ENCODE results near the gene ACKR1.
A peak's percentile ranks its signal among the peaks of the same experiment; 100 is the strongest.

ACKR1 gene, protein sequence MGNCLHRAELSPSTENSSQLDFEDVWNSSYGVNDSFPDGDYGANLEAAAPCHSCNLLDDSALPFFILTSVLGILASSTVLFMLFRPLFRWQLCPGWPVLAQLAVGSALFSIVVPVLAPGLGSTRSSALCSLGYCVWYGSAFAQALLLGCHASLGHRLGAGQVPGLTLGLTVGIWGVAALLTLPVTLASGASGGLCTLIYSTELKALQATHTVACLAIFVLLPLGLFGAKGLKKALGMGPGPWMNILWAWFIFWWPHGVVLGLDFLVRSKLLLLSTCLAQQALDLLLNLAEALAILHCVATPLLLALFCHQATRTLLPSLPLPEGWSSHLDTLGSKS

GRCh38 chr1:159204161-159205141 lies at the start of gene ACKR1:
TSS of gene ACKR1 (plus strand) at chr1:159204875. CDS start at chr1:159204960, 85 bp downstream.
- no peak within 1 kb of the TSS for H3K4me3 ChIP-seq (ENCODE audit: insufficient read length, low read depth)
- TF ChIP-seq SUZ12 (IDR thresholded peaks at IDR 0.05; ENCODE audit: extremely low read depth, insufficient read depth, insufficient read length) (no peak), ZNF274 (IDR thresholded peaks at IDR 0.05; ENCODE audit: low read depth, low read length) (no peak), YY1 (IDR thresholded peaks at IDR 0.05; ENCODE audit: insufficient read depth, insufficient read length) (no peak)
- no peak within 1 kb of the TSS for H3K9ac ChIP-seq (ENCODE audit: insufficient read length, low read depth)
- DNase-seq (ENCODE audit: low read depth, low spot score) = no peak
- peaks cover 5% of the 10 kb centered on the region for H3K36me3 ChIP-seq (ENCODE audit: insufficient read depth, insufficient read length, low read length)
- H3K4me1 ChIP-seq (ENCODE audit: insufficient read depth, insufficient read length) = peaks cover 2% of the 10 kb centered on the region
- no peaks in the 10 kb centered on the region for H3K9me3 ChIP-seq (ENCODE audit: insufficient read depth, low read length)
- no peaks in the 10 kb centered on the region for H3K27me3 ChIP-seq (ENCODE audit: insufficient read depth, insufficient read length)

DNA sequence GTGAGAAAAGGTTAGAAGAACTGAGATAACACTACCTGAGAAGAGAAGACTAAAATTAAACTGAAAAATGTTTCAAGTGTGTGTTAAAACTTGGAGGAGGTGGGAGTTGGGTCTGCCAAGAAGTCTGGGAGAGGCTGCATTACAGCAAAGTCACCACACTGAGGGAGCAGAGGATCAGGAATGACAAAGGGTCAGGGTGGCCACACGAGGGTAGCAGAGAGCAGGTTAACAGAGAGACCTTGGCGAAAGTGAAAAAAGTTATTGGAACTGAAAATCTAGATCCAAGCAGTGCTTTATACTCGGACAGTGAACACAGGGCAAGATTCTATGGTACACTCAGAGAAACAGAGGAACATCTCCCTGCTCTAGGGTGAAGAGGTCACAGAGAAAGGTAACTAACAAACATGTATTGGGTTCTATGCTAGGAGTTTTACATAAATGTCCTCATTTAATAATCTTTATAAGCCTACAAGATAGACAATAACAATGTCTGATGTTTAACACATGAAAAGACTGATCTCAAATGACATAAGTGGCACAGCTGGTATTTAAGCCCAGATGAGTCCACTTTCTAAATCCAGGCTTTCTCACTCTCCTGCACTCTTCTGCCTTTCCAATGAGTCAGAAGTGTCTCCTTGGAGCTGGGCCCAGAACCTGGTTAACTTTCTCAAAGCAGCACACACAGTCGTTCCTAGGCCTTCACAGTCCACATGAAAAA lies 43.5 kb upstream of the ACKR1 start:
- H3K9ac ChIP-seq (ENCODE audit: insufficient read length, low read depth) = no peak overlapping the region
- H3K27me3 ChIP-seq (ENCODE audit: insufficient read depth, insufficient read length) = no peaks in the 10 kb centered on the region
- no peak overlapping the region for H3K4me3 ChIP-seq (ENCODE audit: insufficient read length, low read depth)
- H3K4me1 ChIP-seq (ENCODE audit: insufficient read depth, insufficient read length) = no peaks in the 10 kb centered on the region
- TF ChIP-seq SUZ12 (IDR thresholded peaks at IDR 0.05; ENCODE audit: extremely low read depth, insufficient read depth, insufficient read length) (no peak), YY1 (IDR thresholded peaks at IDR 0.05; ENCODE audit: insufficient read depth, insufficient read length) (no peak), ZNF274 (IDR thresholded peaks at IDR 0.05; ENCODE audit: low read depth, low read length) (no peak)
- DNase-seq (ENCODE audit: low read depth, low spot score) = peak; percentile 80
- H3K9me3 ChIP-seq (ENCODE audit: insufficient read depth, low read length) = no peaks in the 10 kb centered on the region
- no peaks in the 10 kb centered on the region for H3K36me3 ChIP-seq (ENCODE audit: insufficient read depth, insufficient read length, low read length)

DNA sequence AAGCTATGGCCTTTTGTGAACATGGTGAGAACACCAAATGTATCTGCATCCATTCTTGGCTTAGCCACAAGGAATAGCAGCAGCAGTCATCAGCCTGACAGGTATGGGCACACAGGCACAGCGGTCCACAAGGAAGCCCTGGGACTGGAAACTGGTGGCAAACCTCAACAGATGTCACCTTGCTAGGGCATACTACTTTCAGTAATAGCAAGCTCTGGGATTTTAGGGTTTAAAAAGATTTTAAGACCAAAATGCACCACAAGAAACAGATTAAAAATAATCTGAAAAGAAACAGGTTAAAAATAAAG lies 43.0 kb upstream of the ACKR1 start:
- no peaks in the 10 kb centered on the region for H3K4me1 ChIP-seq (ENCODE audit: insufficient read depth, insufficient read length)
- no peak for DNase-seq (ENCODE audit: low read depth, low spot score)
- no peaks in the 10 kb centered on the region for H3K36me3 ChIP-seq (ENCODE audit: insufficient read depth, insufficient read length, low read length)
- TF ChIP-seq SUZ12 (IDR thresholded peaks at IDR 0.05; ENCODE audit: extremely low read depth, insufficient read depth, insufficient read length) (no peak), YY1 (IDR thresholded peaks at IDR 0.05; ENCODE audit: insufficient read depth, insufficient read length) (no peak), ZNF274 (IDR thresholded peaks at IDR 0.05; ENCODE audit: low read depth, low read length) (no peak)
- no peak overlapping the region for H3K9ac ChIP-seq (ENCODE audit: insufficient read length, low read depth)
- no peaks in the 10 kb centered on the region for H3K9me3 ChIP-seq (ENCODE audit: insufficient read depth, low read length)
- H3K27me3 ChIP-seq (ENCODE audit: insufficient read depth, insufficient read length) = no peaks in the 10 kb centered on the region
- no peak overlapping the region for H3K4me3 ChIP-seq (ENCODE audit: insufficient read length, low read depth)

GRCh38 chr1:159162516-159163265 lies 42.0 kb upstream of the ACKR1 start:
- Histone ChIP-seq H3K4me1 (ENCODE audit: insufficient read depth, insufficient read length) (no peaks in the 10 kb centered on the region), H3K36me3 (ENCODE audit: insufficient read depth, insufficient read length, low read length) (no peaks in the 10 kb centered on the region), H3K4me3 (ENCODE audit: insufficient read length, low read depth) (no peak overlapping the region), H3K27me3 (ENCODE audit: insufficient read depth, insufficient read length) (no peaks in the 10 kb centered on the region), H3K9ac (ENCODE audit: insufficient read length, low read depth) (no peak overlapping the region), H3K9me3 (ENCODE audit: insufficient read depth, low read length) (no peaks in the 10 kb centered on the region)
- TF ChIP-seq YY1 (IDR thresholded peaks at IDR 0.05; ENCODE audit: insufficient read depth, insufficient read length) (no peak), SUZ12 (IDR thresholded peaks at IDR 0.05; ENCODE audit: extremely low read depth, insufficient read depth, insufficient read length) (no peak), ZNF274 (IDR thresholded peaks at IDR 0.05; ENCODE audit: low read depth, low read length) (no peak)
- DNase-seq (ENCODE audit: low read depth, low spot score) = no peak

GRCh38 chr1:159163614-159164228 lies 41.0 kb upstream of the ACKR1 start:
- TF ChIP-seq YY1 (IDR thresholded peaks at IDR 0.05; ENCODE audit: insufficient read depth, insufficient read length) (no peak), SUZ12 (IDR thresholded peaks at IDR 0.05; ENCODE audit: extremely low read depth, insufficient read depth, insufficient read length) (no peak), ZNF274 (IDR thresholded peaks at IDR 0.05; ENCODE audit: low read depth, low read length) (no peak)
- Histone ChIP-seq H3K4me1 (ENCODE audit: insufficient read depth, insufficient read length) (no peaks in the 10 kb centered on the region), H3K4me3 (ENCODE audit: insufficient read length, low read depth) (no peak overlapping the region), H3K9ac (ENCODE audit: insufficient read length, low read depth) (no peak overlapping the region), H3K36me3 (ENCODE audit: insufficient read depth, insufficient read length, low read length) (no peaks in the 10 kb centered on the region), H3K27me3 (ENCODE audit: insufficient read depth, insufficient read length) (no peaks in the 10 kb centered on the region), H3K9me3 (ENCODE audit: insufficient read depth, low read length) (no peaks in the 10 kb centered on the region)
- no peak for DNase-seq (ENCODE audit: low read depth, low spot score)

DNA sequence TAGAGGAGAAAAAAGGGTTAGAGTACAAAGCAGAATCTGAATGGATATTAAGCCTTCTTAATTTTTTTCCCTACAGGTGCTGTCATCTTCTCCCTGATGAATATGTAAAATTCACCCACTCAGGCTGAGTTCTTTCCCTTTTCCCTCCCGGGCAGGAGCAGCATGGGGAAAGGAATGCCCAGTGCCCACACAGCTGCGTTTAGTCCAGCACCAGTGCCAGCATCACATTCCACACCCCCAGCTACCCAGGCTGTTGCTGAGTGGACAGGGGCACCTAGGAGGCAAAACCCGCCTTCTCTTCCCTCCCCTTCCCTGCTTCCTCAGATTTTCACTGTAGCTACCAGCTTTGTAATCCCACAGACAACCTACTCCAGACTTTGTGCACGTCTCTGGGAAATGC lies 36.6 kb upstream of the ACKR1 start:
- H3K4me1 ChIP-seq (ENCODE audit: insufficient read depth, insufficient read length) = peaks cover 4% of the 10 kb centered on the region
- no peak overlapping the region for H3K9ac ChIP-seq (ENCODE audit: insufficient read length, low read depth)
- TF ChIP-seq YY1 (IDR thresholded peaks at IDR 0.05; ENCODE audit: insufficient read depth, insufficient read length) (no peak), SUZ12 (IDR thresholded peaks at IDR 0.05; ENCODE audit: extremely low read depth, insufficient read depth, insufficient read length) (no peak), ZNF274 (IDR thresholded peaks at IDR 0.05; ENCODE audit: low read depth, low read length) (no peak)
- H3K4me3 ChIP-seq (ENCODE audit: insufficient read length, low read depth) = no peak overlapping the region
- DNase-seq (ENCODE audit: low read depth, low spot score) = no peak
- no peaks in the 10 kb centered on the region for H3K9me3 ChIP-seq (ENCODE audit: insufficient read depth, low read length)
- no peaks in the 10 kb centered on the region for H3K36me3 ChIP-seq (ENCODE audit: insufficient read depth, insufficient read length, low read length)
- peaks cover 12% of the 10 kb centered on the region for H3K27me3 ChIP-seq (ENCODE audit: insufficient read depth, insufficient read length)
